HT-29 (cell line): ENCODE measurements around the gene RAI14. TPM values are rescaled to one million over a fixed set of nuclear protein-coding genes. Genes with fewer than 3 reads are reported as not detected.
"Not testable (repeated sequence)": the region's sequence is repeated elsewhere in the genome, so short reads cannot be mapped to it uniquely, and the experiment has no call there.

Experiments used
- DNase-seq: peaks from one replicate; pipeline ENCODE4 v3.0.0-alpha.2; 2015; ENCODE audit warnings: low spot score
- total RNA-seq: library from RNA; depleted of rRNA; stranded (reverse); fragments of >200 nt; shearing (Covaris generic); gene quantifications from 2 replicates; pipeline ENCODE4 v1.2.3, GENCODE V29; 2014

Gene RAI14
- total RNA-seq, 1 experiment from 2014 or later, result 27.2 TPM

DNA sequence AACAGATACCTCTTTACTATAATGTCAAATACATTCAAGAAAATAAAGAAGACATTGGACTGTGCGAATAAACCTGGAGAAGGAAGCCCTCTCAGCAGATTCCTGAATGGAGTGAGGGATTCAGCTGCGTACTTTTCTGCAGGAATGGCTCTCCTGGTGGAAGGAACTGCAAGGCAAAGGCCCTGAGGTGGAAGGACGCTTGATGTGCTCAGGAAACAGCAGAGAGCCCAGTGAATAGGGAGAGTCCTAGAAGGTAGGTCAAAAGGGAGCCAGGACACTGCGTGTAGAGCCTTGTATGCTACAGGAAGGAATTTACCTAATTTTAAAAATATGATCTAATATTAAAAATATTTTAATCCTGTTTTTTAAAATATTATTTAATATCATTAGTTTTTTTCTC lies 114.4 kb downstream of the RAI14 start:
- no peak for DNase-seq

DNA sequence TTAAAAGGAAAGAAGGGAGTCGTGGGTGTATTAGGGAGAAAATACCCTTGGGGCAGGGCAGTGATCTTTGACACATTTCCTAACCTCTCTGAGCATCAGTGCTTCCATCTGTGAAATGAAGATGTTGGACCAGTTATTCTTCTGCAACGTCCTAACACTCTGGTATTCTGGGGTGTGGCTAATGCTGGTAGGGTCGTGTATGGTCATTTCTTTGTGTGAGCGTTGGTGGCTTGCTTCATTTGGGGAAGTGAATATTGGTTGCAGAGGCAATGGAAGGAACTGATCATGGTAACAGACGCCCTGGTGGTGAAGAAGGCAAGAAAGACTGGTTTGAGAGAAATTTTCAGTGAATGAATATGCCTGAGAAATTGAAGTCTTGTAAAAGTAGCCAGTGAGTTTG lies 114.9 kb downstream of the RAI14 start:
- DNase-seq, result no peak

DNA sequence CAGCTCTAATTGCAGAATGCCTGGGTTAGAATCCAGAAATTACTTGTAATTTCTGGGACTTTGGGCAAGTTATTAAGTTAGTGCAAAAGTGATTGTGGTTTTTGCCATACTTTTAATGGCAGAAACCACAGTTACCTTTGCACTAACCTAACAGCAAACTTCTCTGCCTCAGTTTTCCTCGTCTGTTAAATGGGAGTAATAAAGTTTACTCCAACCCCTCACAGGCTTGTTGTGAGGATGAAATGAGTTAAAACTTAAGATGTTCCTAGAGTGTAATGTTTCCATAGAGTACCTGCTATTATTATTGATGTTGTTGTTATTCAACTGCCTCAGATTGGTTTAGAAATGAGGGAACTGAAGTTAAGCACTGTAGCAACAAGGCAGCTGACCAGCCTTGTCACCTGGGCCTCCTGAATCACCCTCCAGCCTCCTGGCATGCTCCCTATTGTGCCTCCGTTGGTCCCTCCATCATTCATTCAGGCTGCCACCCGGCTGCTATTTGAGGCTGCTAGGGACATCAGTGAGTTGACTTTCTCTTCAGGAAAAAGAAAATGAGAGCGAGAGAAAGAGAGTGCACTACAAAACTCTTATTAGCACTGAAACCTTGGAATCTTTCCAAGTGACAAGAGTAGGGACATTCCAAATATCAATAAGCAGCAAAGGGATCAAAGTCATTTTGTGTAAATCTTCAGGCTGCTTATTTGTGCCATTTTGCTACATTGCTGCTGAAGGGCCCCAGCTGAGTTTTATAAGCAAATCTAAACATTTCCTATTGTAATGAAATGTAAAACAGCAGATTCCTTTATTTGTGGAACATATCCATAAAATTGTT lies 116.4 kb downstream of the RAI14 start:
- no peak for DNase-seq

DNA sequence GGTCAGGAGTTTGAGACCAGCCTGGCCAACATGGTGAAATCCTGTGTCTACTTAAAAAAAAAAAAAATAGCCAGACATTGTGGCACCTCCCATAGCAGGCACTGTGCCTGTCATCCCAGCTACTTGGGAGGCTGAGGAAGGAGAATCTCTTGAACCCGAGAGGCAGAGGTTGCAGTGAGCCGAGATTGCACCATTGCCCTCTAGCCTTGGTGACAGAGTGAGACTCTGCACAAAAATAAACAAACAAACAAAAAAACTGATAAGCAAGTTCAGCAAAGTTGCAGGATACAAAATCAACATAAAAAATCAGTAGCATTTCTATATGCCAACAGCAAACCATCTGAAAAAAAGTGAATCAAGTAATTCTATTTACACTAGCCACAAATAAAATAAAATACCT lies 118.0 kb downstream of the RAI14 start:
- DNase-seq, result no peak

DNA sequence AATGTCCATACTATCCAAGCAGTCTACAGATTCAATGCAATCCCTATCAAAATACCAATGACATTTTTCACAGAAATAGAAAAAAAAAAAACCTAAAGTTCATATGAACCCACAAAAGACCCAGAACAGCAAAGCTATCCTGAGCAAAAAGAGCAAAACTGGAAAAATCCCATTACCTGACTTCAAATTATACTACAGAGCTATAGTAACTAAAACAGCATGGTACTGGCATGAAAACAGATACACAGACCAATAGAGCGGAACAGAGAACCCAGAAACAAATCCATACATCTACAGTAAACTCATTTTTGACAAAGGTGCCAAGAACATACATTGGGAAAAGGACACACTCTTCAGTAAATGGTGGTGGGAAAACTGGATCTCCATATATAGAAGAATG lies 118.5 kb downstream of the RAI14 start:
- DNase-seq, result not testable (repeated sequence)

DNA sequence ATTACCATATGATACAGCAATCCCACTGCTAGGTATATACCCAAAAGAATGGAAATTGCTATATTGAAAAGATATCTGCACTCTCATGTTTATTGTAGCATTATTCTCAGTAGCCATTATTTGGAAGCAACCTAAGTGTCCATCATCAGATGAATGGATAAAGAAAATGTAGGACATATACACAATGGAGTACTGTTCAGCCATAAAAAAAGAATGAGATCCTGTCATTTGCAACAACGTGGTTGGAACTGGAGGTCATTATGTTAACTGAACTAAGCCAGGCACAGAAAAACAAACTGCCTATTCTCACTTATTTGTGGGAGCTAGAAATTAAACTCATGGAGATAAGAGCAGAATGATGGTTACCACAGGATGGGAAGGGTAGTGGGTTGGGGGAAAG lies 119.8 kb downstream of the RAI14 start:
- no peak for DNase-seq

DNA sequence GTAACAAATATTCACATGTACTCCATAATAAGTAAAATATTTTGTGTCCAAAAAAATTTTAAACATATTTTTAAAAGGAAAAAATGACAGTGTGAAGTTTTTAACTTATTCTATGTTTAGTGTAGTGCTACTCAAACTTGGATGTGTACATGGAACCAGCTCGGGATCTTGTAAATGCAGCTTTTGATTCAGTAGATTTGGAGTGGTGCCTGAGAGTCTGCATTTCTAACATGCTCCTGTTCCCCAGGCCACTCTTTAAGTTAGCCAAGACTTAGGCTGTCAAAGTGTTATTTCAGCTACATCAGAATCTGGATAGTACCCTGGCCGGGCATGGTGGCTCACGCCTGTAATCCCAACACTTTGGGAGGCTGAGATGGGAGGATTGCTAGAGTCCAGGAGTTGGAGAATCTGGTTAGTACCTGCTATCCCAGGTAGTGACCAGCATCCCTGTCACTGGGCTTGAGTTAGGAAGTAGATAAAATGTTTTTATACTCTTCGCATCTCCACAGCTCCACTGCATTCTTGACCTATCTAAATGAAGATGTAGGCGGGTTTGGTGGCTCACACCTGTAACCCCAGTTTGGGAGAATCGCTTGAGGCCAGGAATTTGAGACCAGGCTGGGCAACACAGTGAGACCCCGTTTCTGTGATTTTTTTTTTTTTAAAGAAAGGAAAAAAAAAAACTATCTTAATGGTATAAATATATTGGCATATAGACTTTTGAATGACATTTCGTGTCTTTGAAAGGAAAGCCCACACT lies 122.1 kb downstream of the RAI14 start:
- DNase-seq, result no peak

DNA sequence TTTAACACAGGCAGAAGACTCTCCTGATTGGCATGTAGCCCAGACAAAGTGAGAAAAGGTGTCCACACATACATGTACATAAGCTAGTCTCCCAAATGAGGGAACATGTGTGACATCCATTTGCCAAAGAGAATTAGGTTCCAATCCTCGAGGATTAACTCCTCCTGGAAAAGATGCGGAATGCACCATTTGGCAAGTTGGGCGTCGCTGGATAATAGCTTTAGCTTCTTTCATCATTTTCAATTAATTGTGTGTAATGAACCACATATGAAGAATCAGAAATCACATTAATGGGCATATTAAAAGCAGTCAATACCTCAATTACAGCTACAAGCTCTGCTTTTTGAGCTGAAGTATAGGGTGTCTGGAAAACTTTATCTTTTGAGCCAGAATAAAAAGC lies 127.8 kb downstream of the RAI14 start:
- not testable (repeated sequence) for DNase-seq

DNA sequence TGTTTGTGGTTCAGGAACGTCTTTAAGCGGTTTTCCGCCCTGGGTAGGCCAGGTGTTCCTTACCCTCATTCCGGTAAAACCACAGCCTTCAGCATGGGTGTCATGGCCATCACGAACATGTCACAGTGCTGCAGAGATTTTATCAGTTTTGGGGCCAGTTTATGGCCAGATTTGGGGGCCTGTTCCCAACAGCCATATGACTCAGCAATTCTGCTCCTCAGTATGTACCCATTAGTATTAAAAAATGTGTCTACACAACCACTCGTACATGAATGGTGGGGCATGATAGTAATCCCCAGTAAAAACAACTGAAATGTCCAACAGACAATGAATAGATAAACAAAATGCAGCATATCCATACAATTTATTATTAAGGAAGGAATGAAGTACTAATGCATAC lies 130.9 kb downstream of the RAI14 start:
- no peak for DNase-seq

DNA sequence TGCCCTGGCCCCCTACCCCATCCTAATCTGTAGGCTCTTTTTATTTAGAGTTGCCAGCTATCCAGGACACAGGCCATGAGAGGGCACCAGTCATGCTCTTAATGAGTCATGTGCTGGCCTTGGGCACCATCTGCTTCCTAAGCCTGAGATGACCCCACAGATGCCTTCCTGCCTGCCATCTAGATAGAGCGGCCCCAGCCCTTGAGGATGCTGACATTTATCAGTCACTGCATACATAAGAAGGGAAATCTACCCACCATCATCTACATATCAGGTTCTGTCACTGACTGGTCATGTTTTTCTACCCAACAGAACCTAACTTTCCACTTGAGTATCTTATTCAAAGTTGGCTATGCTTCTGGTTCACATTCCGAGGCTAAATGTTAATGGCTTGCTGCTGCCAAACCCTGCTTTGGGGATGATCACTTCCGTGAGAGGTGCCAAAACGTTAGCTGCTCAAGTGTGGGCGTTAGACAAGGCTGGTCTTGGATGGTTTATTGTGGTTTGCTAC lies 132.9 kb downstream of the RAI14 start:
- DNase-seq, result no peak

DNA sequence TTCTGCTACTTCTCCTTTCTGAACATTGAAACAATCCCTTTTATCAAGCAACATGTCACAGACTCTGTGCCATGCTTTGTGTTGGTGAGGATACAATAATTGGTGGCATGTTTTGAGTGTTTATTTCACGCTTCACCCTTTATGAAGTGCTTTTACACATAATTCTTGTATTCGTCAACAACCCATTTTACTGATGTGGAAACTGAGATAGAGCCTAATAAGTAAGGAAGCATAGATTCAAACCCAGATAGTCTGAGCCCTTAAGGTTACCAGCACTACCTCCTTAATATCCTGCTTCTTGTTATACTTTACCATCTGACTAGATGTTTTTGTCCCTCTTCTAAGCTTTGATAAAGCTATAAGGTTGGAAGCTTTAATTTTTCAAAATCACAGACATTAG lies 133.5 kb downstream of the RAI14 start:
- DNase-seq, result no peak

DNA sequence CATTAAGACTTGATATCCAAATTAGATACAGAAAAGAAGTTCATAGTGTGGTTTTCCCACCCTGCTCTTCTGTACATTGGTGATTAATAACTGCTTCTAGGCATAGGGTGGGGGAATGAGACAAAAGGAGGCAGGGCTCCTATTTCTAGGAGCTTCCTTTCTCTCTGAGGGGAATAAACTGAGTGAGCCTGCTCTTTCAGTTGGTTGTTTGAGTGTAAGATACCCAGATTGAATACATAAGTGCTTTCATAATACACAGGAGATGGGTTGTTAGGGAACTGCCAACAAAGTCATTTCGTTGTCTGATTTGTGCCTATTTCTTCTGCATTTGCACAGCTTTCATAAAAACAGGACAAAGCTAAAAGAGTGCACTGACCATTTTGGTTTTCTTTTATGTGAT lies 133.9 kb downstream of the RAI14 start:
- no peak for DNase-seq

DNA sequence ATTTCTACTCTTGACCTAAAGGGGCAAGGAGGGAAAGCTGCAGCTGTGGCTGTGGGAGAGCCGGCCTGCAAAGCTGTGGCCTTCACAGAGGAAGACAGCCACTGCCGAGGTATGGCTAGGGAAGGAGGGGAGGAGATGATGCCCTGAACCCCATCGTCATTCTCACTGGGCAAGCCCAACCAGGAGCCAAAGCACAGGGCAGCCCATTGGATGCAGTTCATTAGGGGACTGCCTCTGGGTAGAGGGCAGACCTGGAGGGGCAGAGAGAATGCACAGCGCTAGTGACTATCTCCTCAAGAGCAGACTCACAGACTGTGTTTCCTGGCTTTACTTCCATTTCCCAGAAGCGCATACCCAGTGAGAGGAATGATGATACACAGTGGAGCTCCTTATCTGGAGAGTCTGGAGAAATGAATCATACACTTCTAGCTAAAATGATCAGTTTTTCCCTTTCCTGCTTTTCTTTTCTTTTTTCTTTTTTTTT lies 135.7 kb downstream of the RAI14 start:
- no peak for DNase-seq

DNA sequence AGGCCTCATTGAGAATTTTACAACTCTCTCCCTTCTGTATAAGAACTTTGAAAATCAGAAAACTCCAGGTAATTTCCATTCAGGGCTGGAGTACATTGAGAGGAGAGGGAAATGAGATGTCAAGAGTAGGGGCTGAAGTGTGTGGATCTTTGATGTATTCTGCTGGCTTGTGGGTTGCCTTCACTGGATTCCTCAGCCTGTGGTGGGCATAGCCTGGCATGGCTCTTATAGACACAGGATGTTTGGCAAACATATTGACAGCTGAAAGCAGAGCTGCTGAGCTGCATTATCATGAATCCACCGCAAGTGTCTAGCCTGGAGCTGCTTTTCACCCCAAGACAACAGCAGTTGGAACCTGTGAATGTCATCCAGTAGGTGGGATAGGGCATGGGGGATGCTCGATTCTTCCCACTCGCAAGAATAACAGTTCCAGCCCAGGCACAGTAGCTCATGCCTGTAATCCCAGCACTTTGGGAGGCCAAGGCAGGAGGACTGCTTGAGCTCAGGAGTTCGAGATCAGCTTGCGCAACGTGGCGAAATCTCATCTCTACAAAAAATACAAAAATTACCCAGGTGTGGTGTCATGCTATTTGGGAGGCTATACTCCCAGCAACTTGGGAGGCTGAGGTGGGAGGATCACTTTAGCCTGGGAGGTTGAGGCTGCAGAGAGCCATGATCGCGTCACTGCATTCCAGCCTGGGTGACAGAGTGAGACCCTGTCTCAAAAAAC lies 146.9 kb downstream of the RAI14 start:
- no peak for DNase-seq

DNA sequence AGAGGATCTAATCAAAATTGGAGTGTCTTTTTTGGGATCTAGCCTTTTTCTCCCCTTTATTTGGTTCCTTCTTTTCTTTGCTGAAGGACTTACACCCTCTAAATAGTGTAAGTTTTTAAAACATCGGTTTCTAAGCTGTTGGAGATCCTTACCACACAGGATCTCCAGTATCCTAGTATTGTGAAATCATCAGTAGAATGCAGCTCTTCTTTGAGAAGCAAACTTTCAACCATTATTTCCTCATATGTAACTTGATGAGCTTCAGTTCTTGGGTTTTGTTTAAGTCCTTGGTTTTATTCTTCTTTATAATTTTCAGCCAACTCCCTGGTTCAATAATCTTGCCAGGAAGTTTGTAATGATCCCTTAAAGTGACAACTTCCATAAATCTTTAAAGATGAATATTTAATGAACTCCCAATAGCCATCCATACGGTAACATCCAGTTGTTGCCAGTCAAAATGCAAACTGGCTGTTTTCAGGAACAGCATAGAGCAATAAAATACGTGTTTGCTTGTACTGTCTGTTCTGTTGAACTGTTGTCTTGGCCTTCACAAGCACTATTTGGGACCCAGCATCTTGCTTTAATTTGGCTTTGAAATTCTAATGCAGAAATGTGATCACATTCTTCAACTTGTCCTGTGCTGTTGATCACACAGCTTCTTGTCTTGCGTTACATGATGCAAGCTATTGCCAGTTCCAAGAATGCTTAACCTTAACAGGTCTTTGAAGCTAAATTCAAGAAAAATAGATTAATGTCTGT lies 148.0 kb downstream of the RAI14 start:
- DNase-seq, result no peak

DNA sequence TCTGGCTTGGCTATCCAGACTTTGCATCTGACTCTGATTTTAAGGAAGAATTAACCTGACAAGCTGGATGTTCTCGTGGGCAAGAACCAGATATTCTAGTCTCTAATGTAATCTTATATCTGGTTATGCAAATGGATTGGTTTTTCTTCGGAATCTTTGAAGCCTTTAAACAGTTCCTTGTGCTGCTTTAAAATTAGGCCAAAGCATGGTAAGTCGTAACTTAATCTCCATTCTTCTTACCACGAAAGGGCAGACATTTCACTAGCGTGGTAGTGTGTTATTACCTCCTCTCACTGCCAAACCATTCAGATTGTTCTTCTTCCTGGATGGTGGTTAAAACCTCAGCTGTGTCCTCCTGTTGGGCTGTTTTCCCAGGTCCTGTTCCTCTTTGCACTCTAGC lies 148.8 kb downstream of the RAI14 start:
- DNase-seq, result no peak

DNA sequence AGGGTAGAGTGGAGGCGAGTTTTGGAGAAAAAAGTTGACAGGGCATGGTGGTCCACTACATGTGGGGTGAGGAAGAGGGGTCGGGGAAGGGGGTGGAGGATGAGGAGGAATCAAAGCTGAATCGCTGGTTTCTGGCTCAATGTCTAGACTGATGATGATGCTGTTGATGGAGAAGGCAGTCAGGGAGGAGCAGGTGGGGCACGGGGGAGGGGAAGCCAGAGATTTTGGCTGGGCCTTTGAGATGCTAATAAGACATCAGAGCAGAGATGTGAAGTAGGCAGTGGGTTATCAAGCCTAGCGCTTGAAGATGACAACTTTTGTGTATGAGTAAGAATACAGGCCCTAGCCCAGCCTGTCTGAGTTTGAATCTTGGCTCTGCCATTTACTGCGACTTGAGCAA lies 150.4 kb downstream of the RAI14 start:
- no peak for DNase-seq

DNA sequence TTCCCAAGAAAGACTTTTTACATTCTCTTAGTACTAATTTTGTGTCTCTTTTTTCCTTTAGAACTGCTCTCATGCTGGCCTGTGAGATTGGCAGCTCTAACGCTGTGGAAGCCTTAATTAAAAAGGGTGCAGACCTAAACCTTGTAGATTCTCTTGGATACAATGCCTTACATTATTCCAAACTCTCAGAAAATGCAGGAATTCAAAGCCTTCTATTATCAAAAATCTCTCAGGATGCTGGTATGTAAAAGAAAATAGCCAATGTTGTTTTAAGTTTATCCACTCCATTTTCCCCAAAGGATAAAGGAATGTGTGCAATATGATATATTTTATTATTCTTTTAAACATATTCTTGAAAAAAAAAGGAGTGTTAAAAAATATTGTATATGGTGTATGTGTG lies 155.6 kb downstream of the RAI14 start:
- DNase-seq, result no peak

DNA sequence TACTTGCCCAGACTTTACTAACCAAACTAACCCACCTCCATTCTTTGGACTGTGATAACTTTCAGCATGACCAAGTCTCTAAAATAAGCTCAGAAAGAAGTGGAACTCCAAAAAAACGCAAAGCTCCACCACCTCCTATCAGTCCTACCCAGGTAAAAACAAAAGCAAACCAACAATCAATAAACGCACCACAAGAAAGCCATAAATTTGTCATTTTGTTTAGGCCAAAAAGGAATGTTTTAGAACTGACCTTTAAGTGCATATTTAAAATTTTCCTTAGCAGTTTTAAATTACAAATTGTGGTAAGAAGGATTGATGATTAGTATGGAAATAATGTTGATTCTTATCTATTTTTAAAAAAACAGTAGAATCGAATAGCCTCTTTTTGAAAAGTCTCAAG lies 157.4 kb downstream of the RAI14 start:
- DNase-seq, result no peak

DNA sequence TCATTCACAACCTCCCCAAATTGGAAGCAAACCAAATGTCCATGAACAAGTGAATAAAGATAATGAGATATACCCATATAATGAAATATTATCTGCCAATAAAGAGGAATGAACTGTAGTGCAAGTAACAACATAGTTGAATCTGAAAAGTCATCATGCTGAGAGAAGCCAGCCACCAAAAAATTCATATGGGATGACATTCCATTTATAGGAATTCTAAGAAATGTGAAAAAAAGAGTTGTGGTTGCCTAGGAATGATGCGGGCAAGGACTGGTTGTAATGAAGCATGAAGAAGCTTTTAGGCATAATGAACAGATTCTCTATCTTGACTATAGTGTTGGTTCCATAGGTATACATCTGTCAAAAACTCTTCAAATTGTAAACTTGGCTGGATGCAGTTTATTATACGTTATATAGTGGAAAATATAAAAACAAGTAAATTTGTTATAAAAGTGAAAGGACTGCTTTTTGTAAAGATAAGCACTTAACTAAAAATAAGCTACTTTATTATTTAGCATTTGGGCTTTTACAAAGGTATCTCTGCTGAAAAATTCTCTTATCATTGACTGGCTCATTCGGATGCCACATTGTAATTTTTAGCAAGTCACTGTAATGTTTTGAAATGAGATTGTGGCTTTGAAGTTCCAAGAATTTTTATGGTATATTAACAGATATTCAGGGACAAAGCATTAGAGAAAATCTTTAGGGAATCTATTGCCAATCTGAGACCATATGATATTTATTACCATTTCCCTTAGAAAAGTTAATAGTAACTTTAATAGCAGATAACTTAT lies 161.6 kb downstream of the RAI14 start:
- DNase-seq, result no peak
